Progenitor cell of endocrine pancreas (in vitro differentiated cells): ENCODE results near the gene KHDC1. TPM values are rescaled to one million over a fixed set of nuclear protein-coding genes. Genes with fewer than 3 reads are reported as not detected.

Experiments
- DNase-seq: peaks from one replicate; pipeline ENCODE4 v3.0.0; 2021; ENCODE audit warnings: low spot score; ENCODE audit not compliant: unreplicated experiment
- H3K27ac Mint-ChIP-seq: 2 replicates; pipeline ENCODE4 v1.8.0; 2021; ENCODE audit warnings: mild to moderate bottlenecking, moderate library complexity, mixed read lengths
- H3K27me3 Mint-ChIP-seq: 2 replicates; pipeline ENCODE4 v1.8.0; 2021; ENCODE audit warnings: mixed read lengths
- H3K36me3 Mint-ChIP-seq: 2 replicates; pipeline ENCODE4 v1.8.0; 2022; ENCODE audit warnings: mixed read lengths; ENCODE audit not compliant: insufficient read depth
- H3K4me1 Mint-ChIP-seq: 2 replicates; pipeline ENCODE4 v1.8.0; 2021; ENCODE audit warnings: low read depth, mixed read lengths
- H3K4me3 Mint-ChIP-seq: 2 replicates; pipeline ENCODE4 v1.8.0; 2021; ENCODE audit warnings: low read depth, mild to moderate bottlenecking, moderate library complexity, mixed read lengths
- H3K9me3 Mint-ChIP-seq: 2 replicates; pipeline ENCODE4 v1.8.0; 2021; ENCODE audit warnings: low read depth, mixed read lengths
- CTCF ChIP-seq: fragments of 200-600 bp; sonication (generic); IDR thresholded peaks from one replicate; pipeline ENCODE4 v1.5.0; 2021; ENCODE audit warnings: antibody characterized with exemption, mild to moderate bottlenecking; ENCODE audit not compliant: unreplicated experiment
- total RNA-seq: library from RNA; stranded (reverse); gene quantifications from 2 replicates; pipeline ENCODE4 v1.2.1, GENCODE V29; 2021

Gene KHDC1
- total RNA-seq, 1 donor from 2014 or later = 7.9 TPM

- H3K4me3 Mint-ChIP-seq = no peak overlapping the region
- no peak for DNase-seq
- no peak overlapping the region for H3K27ac Mint-ChIP-seq
- TF ChIP-seq CTCF = no peak
- H3K4me1 Mint-ChIP-seq = no peaks in the 10 kb centered on the region
- H3K36me3 Mint-ChIP-seq = peaks cover 5% of the 10 kb centered on the region
- peaks cover 3% of the 10 kb centered on the region for H3K9me3 Mint-ChIP-seq
- H3K27me3 Mint-ChIP-seq = no peaks in the 10 kb centered on the region
Observed at GRCh38 chr6:73227606-73228255, 35.3 kb downstream of the KHDC1 start.

GRCh38 chr6:73225396-73225795 lies 37.6 kb downstream of the KHDC1 start, which contains the start of gene KHDC1L:
Gene KHDC1L (minus strand): TSS chr6:73225496. CDS start chr6:73225408, 88 bp downstream.
- Mint-ChIP-seq H3K4me1 (no peaks in the 10 kb centered on the region), H3K9me3 (peaks cover 3% of the 10 kb centered on the region), H3K27me3 (no peaks in the 10 kb centered on the region), H3K27ac (no peak within 1 kb of the TSS), H3K36me3 (peaks cover 5% of the 10 kb centered on the region), H3K4me3 (no peak within 1 kb of the TSS)
- DNase-seq = no peak
- TF ChIP-seq CTCF = no peak

GRCh38 chr6:73216859-73217258 lies 46.1 kb downstream of the KHDC1 start:
- Mint-ChIP-seq H3K9me3 (no peaks in the 10 kb centered on the region), H3K27ac (no peak overlapping the region), H3K4me1 (no peaks in the 10 kb centered on the region), H3K27me3 (no peaks in the 10 kb centered on the region), H3K4me3 (no peak overlapping the region), H3K36me3 (no peaks in the 10 kb centered on the region)
- TF ChIP-seq CTCF = no peak
- DNase-seq = no peak

- Mint-ChIP-seq H3K27ac (no peak overlapping the region), H3K4me3 (no peak overlapping the region), H3K9me3 (peaks cover 12% of the 10 kb centered on the region), H3K36me3 (no peaks in the 10 kb centered on the region), H3K4me1 (no peaks in the 10 kb centered on the region), H3K27me3 (no peaks in the 10 kb centered on the region)
- DNase-seq = no peak
- no peak for TF ChIP-seq CTCF
Observed at GRCh38 chr6:73209117-73209516, 53.9 kb downstream of the KHDC1 start.

GRCh38 chr6:73207221-73207837 lies 55.7 kb downstream of the KHDC1 start:
- TF ChIP-seq CTCF = no peak
- Mint-ChIP-seq H3K4me1 (no peaks in the 10 kb centered on the region), H3K9me3 (peaks cover 12% of the 10 kb centered on the region), H3K27ac (peak overlapping the region; percentile 1), H3K4me3 (no peak overlapping the region), H3K27me3 (no peaks in the 10 kb centered on the region), H3K36me3 (no peaks in the 10 kb centered on the region)
- no peak for DNase-seq
